ENCODE data around the gene CCDC149.

CCDC149 gene

GRCh38 chr4:24858026-24858425 is 54.8 kb downstream of the CCDC149 start:
- Histone ChIP-seq H3K4me3 (ENCODE audit: low read depth, low read length, poor library complexity, severe bottlenecking) (no peak overlapping the region), H3K9me2 (ENCODE audit: low read depth, low read length) (no peaks in the 10 kb centered on the region), H3K9me3 (ENCODE audit: low read length) (no peaks in the 10 kb centered on the region), H3K27me3 (ENCODE audit: insufficient read depth, low read length) (no peaks in the 10 kb centered on the region), H3K4me1 (ENCODE audit: insufficient read depth, low read length, severe bottlenecking) (no peaks in the 10 kb centered on the region), H3K4me2 (ENCODE audit: low read length) (no peak overlapping the region), H3K9ac (ENCODE audit: low read length) (no peak overlapping the region), H3F3A (ENCODE audit: insufficient read depth, low read length) (no peaks in the 10 kb centered on the region), H2AFZ (ENCODE audit: low read length) (no peak overlapping the region), H3K36me3 (ENCODE audit: insufficient read depth, low read length) (no peaks in the 10 kb centered on the region), H4K20me1 (ENCODE audit: insufficient read depth, low read length) (no peaks in the 10 kb centered on the region), H3K79me2 (ENCODE audit: insufficient read depth, low read length) (no peaks in the 10 kb centered on the region), H3K27ac (ENCODE audit: low read depth, low read length, poor library complexity, severe bottlenecking) (no peak overlapping the region)
- TF ChIP-seq CTCF (IDR thresholded peaks at IDR 0.05; ENCODE audit: low read length) (no peak), EZH2 (IDR thresholded peaks at IDR 0.05; ENCODE audit: borderline replicate concordance, low read length) (no peak)

GRCh38 chr4:24856586-24856985 is 56.3 kb downstream of the CCDC149 start:
- no peak overlapping the region for H3K4me3 ChIP-seq (ENCODE audit: low read depth, low read length, poor library complexity, severe bottlenecking)
- TF ChIP-seq EZH2 (IDR thresholded peaks at IDR 0.05; ENCODE audit: borderline replicate concordance, low read length) (no peak), CTCF (IDR thresholded peaks at IDR 0.05; ENCODE audit: low read length) (no peak)
- H4K20me1 ChIP-seq (ENCODE audit: insufficient read depth, low read length), result no peaks in the 10 kb centered on the region
- H3K4me2 ChIP-seq (ENCODE audit: low read length), result no peak overlapping the region
- H3K27me3 ChIP-seq (ENCODE audit: insufficient read depth, low read length), result no peaks in the 10 kb centered on the region
- no peaks in the 10 kb centered on the region for H3K9me2 ChIP-seq (ENCODE audit: low read depth, low read length)
- no peak overlapping the region for H3K27ac ChIP-seq (ENCODE audit: low read depth, low read length, poor library complexity, severe bottlenecking)
- no peaks in the 10 kb centered on the region for H3K9me3 ChIP-seq (ENCODE audit: low read length)
- H3K4me1 ChIP-seq (ENCODE audit: insufficient read depth, low read length, severe bottlenecking), result no peaks in the 10 kb centered on the region
- no peak overlapping the region for H3K9ac ChIP-seq (ENCODE audit: low read length)
- no peaks in the 10 kb centered on the region for H3K36me3 ChIP-seq (ENCODE audit: insufficient read depth, low read length)
- no peak overlapping the region for H2AFZ ChIP-seq (ENCODE audit: low read length)
- no peaks in the 10 kb centered on the region for H3K79me2 ChIP-seq (ENCODE audit: insufficient read depth, low read length)
- no peaks in the 10 kb centered on the region for H3F3A ChIP-seq (ENCODE audit: insufficient read depth, low read length)

DNA sequence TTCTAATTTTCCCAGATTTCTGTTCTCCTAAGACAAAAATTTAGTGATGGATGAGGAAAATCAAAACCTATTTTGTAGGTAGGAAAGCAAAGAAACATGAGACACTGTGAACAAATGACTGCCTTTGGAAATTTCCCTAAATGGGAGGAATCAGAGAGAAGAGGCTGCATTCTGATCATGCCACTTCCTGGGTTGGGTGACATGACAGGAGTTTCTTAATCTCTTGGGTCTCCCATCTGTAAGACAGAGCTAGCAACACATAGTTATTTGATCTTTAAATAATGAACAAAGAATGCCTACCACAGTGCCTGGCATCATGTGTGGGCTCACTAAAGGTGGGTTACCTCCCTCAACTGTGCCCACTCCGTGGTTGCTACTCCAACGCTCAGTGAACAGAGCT is 57.1 kb downstream of the CCDC149 start:
- Histone ChIP-seq H3F3A (ENCODE audit: insufficient read depth, low read length) (no peaks in the 10 kb centered on the region), H3K4me2 (ENCODE audit: low read length) (no peak overlapping the region), H3K9me2 (ENCODE audit: low read depth, low read length) (no peaks in the 10 kb centered on the region), H3K27me3 (ENCODE audit: insufficient read depth, low read length) (no peaks in the 10 kb centered on the region), H2AFZ (ENCODE audit: low read length) (no peak overlapping the region), H3K9me3 (ENCODE audit: low read length) (no peaks in the 10 kb centered on the region), H3K36me3 (ENCODE audit: insufficient read depth, low read length) (no peaks in the 10 kb centered on the region), H3K4me3 (ENCODE audit: low read depth, low read length, poor library complexity, severe bottlenecking) (no peak overlapping the region), H3K4me1 (ENCODE audit: insufficient read depth, low read length, severe bottlenecking) (no peaks in the 10 kb centered on the region), H3K79me2 (ENCODE audit: insufficient read depth, low read length) (no peaks in the 10 kb centered on the region), H3K27ac (ENCODE audit: low read depth, low read length, poor library complexity, severe bottlenecking) (no peak overlapping the region), H4K20me1 (ENCODE audit: insufficient read depth, low read length) (no peaks in the 10 kb centered on the region), H3K9ac (ENCODE audit: low read length) (no peak overlapping the region)
- TF ChIP-seq CTCF (IDR thresholded peaks at IDR 0.05; ENCODE audit: low read length), result no peak
- TF ChIP-seq EZH2 (IDR thresholded peaks at IDR 0.05; ENCODE audit: borderline replicate concordance, low read length), result no peak
